K562 (cell line): ENCODE results near the gene EFR3B.

Experiments used
- CEBPB ChIP-seq: fragments of 450-650 bp; IDR thresholded peaks from 2 replicates; pipeline ENCODE4 v1.6.1; 2016; ENCODE audit warnings: missing genetic modification characterization, missing compliant biosample characterization
- EGR1 ChIP-seq: fragments of 450-650 bp; conservative IDR thresholded peaks from 2 replicates; pipeline ENCODE4 v1.6.1; 2017; ENCODE audit warnings: mild to moderate bottlenecking
- GTF2A2 ChIP-seq: IDR thresholded peaks from 2 replicates; pipeline ENCODE4 v1.6.1; 2016; ENCODE audit warnings: mild to moderate bottlenecking, missing genetic modification characterization, missing compliant biosample characterization
- HDGF ChIP-seq: fragments of 450-650 bp; IDR thresholded peaks from 2 replicates; pipeline ENCODE4 v1.6.1; 2016
- POLR2A ChIP-seq: fragments of 450-650 bp; conservative IDR thresholded peaks from 2 replicates; pipeline ENCODE4 v1.6.1; 2016
- POLR2AphosphoS5 ChIP-seq: IDR thresholded peaks from 2 replicates; pipeline ENCODE4 v1.6.1; 2011; ENCODE audit warnings: mild to moderate bottlenecking, low read depth, low read length, moderate library complexity; ENCODE audit not compliant: control insufficient read depth, insufficient read depth
- THRAP3 ChIP-seq: fragments of 450-650 bp; IDR thresholded peaks from 2 replicates; pipeline ENCODE4 v1.6.1; 2016; ENCODE audit warnings: mild to moderate bottlenecking, inconsistent platforms, borderline replicate concordance
- ZNF24 ChIP-seq: fragments of 450-650 bp; IDR thresholded peaks from 2 replicates; pipeline ENCODE4 v1.6.1; 2016
- TF ChIP-seq, protein P1 (sequence below): sonication (generic); formaldehyde crosslinking; IDR thresholded peaks from 2 replicates; pipeline ENCODE4 v1.8.0; 2023; ENCODE audit warnings: mild to moderate bottlenecking, missing genetic modification reagents

DNA sequence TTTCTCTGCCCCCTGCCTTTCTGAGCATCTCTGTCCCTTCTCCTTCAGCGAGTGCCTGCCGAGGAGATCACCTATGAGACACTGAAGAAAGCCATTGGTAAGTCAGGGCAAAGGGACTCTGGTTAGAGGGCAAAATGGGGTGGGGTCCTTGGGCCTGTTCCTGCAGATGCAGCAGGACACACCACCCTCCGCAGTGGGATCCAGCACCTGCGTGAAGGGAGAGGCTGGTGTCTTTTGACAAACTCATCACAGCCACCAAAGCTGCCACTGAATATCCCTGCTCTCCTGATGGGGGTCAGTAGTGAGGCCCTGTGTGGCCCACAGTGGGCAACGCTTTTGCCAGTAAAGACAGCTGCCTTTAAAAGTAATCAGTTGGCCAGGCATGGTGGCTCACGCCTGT lies 107.8 kb downstream of the EFR3B start:
- TF ChIP-seq THRAP3 (no peak), GTF2A2 (tag) (no peak), ZNF24 (no peak), HDGF (no peak), CEBPB (tag) (no peak), POLR2A (no peak), EGR1 (no peak), POLR2AphosphoS5 (no peak)
- TF ChIP-seq, protein P1, sequence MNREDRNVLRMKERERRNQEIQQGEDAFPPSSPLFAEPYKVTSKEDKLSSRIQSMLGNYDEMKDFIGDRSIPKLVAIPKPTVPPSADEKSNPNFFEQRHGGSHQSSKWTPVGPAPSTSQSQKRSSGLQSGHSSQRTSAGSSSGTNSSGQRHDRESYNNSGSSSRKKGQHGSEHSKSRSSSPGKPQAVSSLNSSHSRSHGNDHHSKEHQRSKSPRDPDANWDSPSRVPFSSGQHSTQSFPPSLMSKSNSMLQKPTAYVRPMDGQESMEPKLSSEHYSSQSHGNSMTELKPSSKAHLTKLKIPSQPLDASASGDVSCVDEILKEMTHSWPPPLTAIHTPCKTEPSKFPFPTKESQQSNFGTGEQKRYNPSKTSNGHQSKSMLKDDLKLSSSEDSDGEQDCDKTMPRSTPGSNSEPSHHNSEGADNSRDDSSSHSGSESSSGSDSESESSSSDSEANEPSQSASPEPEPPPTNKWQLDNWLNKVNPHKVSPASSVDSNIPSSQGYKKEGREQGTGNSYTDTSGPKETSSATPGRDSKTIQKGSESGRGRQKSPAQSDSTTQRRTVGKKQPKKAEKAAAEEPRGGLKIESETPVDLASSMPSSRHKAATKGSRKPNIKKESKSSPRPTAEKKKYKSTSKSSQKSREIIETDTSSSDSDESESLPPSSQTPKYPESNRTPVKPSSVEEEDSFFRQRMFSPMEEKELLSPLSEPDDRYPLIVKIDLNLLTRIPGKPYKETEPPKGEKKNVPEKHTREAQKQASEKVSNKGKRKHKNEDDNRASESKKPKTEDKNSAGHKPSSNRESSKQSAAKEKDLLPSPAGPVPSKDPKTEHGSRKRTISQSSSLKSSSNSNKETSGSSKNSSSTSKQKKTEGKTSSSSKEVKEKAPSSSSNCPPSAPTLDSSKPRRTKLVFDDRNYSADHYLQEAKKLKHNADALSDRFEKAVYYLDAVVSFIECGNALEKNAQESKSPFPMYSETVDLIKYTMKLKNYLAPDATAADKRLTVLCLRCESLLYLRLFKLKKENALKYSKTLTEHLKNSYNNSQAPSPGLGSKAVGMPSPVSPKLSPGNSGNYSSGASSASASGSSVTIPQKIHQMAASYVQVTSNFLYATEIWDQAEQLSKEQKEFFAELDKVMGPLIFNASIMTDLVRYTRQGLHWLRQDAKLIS = no peak
